Testis (tissue), 2 donors: ENCODE results near the gene ALDH1A3.

Source experiments
- CTCF ChIP-seq, 3 experiments: fragments of 450-650 bp in 2 of 3; fragments of 200-600 bp in 1 of 3; sonication (generic) in 1 of 3; IDR thresholded peaks; one replicate each; pipeline ENCODE4 v1.5.1; 2016 to 2019; ENCODE audit warnings: antibody characterized with exemption in 3 of 3, mild to moderate bottlenecking in 2 of 3, moderate library complexity in 1 of 3
- POLR2A ChIP-seq: fragments of 450-650 bp; IDR thresholded peaks from one replicate; pipeline ENCODE4 v1.6.1; 2017; ENCODE audit warnings: antibody characterized with exemption, mild to moderate bottlenecking, moderate library complexity

- TF ChIP-seq CTCF (IDR thresholded peaks at IDR 0.05) (no peak), POLR2A (no peak)
Measured at GRCh38 chr15:100849021-100849854, 30.4 kb upstream of the ALDH1A3 start.
